HFFc6 (cell line): Measurements from ENCODE around the gene ZFAND6. TPM values are rescaled to one million over a fixed set of nuclear protein-coding genes. Genes with fewer than 3 reads are reported as not detected.
A peak's percentile ranks its signal among the peaks of the same experiment; 100 is the strongest.
"Not testable (repeated sequence)": the region's sequence is repeated elsewhere in the genome, so short reads cannot be mapped to it uniquely, and the experiment has no call there.

Source experiments
- DNase-seq: peaks from one replicate; pipeline ENCODE4 v3.0.0-alpha.2; 2018
- H3K27ac Mint-ChIP-seq: 2 replicates; pipeline ENCODE4 v1.8.0; 2020; ENCODE audit warnings: mild to moderate bottlenecking, mixed read lengths
- H3K27me3 Mint-ChIP-seq: 2 replicates; pipeline ENCODE4 v1.8.0; 2021; ENCODE audit warnings: mild to moderate bottlenecking, moderate library complexity, mixed read lengths; ENCODE audit not compliant: insufficient read depth
- H3K36me3 Mint-ChIP-seq: 2 replicates; pipeline ENCODE4 v1.8.0; 2021; ENCODE audit warnings: low read depth, mixed read lengths
- H3K4me1 Mint-ChIP-seq: 2 replicates; pipeline ENCODE4 v1.8.0; 2020; ENCODE audit warnings: low read depth, mixed read lengths
- H3K4me3 Mint-ChIP-seq: 2 replicates; pipeline ENCODE4 v1.8.0; 2020; ENCODE audit warnings: mild to moderate bottlenecking, moderate library complexity, mixed read lengths
- H3K9me3 Mint-ChIP-seq: 2 replicates; pipeline ENCODE4 v1.8.0; 2020; ENCODE audit warnings: mild to moderate bottlenecking, mixed read lengths
- total RNA-seq, 6 experiments: library from RNA; stranded (reverse); fragmentation: NEBNext Ultra II Directional; extraction: Animal tissue kit (Norgen Biotek cat#: 25700); gene quantifications; 2 replicates in 1 of 6; 3 replicates in 5 of 6; pipeline ENCODE4 v1.2.3, GENCODE V29; 2021
- TF ChIP-seq, protein P1 (sequence below): fragments of 200-600 bp; sonication (generic); IDR thresholded peaks from 2 replicates; pipeline ENCODE4 v1.5.0; 2021; ENCODE audit warnings: antibody characterized with exemption, mild to moderate bottlenecking

Gene ZFAND6
- total RNA-seq, 6 experiments from 2014 or later, result 49.0 to 62.6 (median 57.6) TPM

DNA sequence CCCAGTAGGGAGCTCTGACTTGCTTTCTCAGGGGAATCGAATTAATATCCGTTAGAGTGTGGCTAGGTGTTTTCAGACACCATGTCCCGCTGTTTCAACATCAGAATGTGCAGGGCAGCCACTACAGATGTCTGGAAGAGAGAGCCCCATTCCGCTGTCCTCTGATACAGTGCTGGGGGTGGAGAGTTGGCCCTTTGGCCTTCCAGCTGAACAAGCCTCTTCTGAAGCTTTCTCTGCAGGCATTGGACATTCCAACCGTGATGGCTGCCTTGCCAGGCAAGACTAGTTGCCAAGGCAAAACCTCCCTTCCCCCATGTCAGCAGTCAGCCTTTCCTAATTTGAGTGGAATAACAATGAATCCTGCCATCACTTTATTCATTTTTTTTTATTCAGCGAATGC, 94.9 kb downstream of the ZFAND6 start:
- Mint-ChIP-seq H3K36me3 (peaks cover 19% of the 10 kb centered on the region), H3K4me1 (peaks cover 39% of the 10 kb centered on the region), H3K27ac (peak overlapping the region; percentile 93; the same call in 1 of the 2 replicates), H3K4me3 (peak overlapping the region; percentile 94), H3K9me3 (no peaks in the 10 kb centered on the region), H3K27me3 (0 out of 2 replicates have a peak, but pooled peaks cover 2% of the 10 kb centered on the region)
- DNase-seq, result no peak
- TF ChIP-seq, protein P1, sequence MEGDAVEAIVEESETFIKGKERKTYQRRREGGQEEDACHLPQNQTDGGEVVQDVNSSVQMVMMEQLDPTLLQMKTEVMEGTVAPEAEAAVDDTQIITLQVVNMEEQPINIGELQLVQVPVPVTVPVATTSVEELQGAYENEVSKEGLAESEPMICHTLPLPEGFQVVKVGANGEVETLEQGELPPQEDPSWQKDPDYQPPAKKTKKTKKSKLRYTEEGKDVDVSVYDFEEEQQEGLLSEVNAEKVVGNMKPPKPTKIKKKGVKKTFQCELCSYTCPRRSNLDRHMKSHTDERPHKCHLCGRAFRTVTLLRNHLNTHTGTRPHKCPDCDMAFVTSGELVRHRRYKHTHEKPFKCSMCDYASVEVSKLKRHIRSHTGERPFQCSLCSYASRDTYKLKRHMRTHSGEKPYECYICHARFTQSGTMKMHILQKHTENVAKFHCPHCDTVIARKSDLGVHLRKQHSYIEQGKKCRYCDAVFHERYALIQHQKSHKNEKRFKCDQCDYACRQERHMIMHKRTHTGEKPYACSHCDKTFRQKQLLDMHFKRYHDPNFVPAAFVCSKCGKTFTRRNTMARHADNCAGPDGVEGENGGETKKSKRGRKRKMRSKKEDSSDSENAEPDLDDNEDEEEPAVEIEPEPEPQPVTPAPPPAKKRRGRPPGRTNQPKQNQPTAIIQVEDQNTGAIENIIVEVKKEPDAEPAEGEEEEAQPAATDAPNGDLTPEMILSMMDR, result no peak

DNA sequence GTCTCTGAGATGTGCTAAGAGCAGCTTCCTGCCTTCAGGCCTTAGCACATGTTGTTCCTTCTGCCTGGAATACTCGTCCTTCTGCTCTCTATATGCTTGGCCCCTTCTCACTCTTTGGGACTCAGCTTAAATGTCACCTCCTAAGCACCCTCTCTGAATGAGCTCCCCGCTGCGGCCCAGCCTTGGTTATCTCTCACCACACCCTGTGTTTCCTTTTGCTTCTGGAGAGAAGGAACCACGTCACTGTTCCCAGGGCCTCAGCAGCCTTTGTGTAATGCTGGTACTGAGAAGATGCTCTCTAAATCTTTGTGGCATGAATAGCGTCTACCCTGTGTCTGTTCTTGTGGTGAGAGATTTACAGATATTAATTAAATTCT, 95.5 kb downstream of the ZFAND6 start:
- Mint-ChIP-seq H3K36me3 (peaks cover 24% of the 10 kb centered on the region), H3K4me1 (peaks cover 46% of the 10 kb centered on the region), H3K9me3 (no peaks in the 10 kb centered on the region), H3K27ac (peak overlapping the region; percentile 47; the same call in 1 of the 2 replicates), H3K4me3 (peak overlapping the region; percentile 94), H3K27me3 (0 out of 2 replicates have a peak, but pooled peaks cover 2% of the 10 kb centered on the region)
- no peak for DNase-seq
- TF ChIP-seq, protein P1, result no peak

DNA sequence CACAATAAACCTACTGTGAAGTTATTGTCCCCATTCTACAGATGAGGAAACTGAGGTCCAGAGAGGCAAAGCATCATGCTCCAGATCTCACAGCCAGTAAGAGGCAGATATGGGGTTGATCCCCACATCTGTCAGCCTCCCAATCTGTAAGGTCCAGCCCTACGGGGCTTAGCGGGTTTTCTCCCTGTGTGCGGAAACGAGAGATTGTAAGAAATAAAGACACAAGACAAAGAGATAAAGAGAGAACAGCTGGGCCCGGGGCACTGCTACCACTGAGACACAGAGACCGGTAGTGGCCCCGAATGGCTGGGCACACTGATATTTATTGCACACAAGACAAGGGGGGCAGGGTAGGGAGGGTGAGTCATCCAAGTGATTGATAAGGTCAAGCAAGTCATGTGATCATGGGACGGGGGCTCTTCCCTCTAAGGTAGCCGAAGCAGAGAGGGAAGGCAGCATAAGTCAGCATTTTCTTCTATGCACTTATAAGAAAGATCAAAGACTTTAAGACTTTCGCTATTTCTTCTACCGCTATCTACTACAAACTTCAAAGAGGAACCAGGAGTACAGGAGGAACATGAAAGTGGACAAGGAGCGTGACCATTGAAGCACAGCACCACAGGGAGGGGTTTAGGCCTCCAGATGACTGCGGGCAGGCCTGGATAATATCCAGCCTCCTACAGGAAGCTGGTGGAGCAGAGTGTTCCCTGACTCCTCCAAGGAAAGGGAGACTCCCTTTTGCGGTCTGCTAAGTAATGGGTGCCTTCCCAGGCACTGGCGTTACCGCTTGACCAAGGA, 96.1 kb downstream of the ZFAND6 start:
- H3K4me3 Mint-ChIP-seq, DNase-seq, H3K9me3 Mint-ChIP-seq, H3K27me3 Mint-ChIP-seq, H3K27ac Mint-ChIP-seq: not testable (repeated sequence)
- H3K4me1 Mint-ChIP-seq, result peaks cover 52% of the 10 kb centered on the region
- peaks cover 29% of the 10 kb centered on the region for H3K36me3 Mint-ChIP-seq

DNA sequence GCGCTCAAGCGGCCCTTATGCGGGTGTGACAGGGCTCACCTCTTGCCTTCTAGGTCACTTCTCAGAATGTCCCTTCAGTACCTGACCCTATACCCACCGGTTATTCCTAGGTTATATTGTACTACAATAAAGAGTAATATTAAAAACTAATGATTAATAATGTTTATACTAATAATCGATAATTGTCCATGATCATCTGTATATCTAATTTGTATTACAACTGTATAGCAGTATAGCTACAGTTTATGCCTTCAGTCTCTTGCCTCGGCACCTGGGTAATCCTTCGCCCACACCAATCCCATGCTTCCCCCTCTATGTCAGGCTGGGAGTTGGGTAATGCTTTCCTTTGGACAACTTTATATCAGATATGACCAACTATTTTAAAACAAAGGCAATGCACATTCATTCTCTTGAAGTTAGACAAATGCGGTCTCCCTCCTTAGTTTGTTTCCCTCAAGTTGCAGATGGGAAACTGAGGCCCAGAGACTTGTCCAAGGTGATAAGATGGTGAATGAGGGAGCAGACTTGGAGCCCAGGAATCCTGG, 96.8 kb downstream of the ZFAND6 start:
- H3K9me3 Mint-ChIP-seq, result no peaks in the 10 kb centered on the region
- peaks cover 58% of the 10 kb centered on the region for H3K4me1 Mint-ChIP-seq
- TF ChIP-seq, protein P1, result no peak
- H3K4me3 Mint-ChIP-seq, result no peak overlapping the region
- H3K36me3 Mint-ChIP-seq, result peaks cover 31% of the 10 kb centered on the region
- H3K27me3 Mint-ChIP-seq, result 0 out of 2 replicates have a peak, but pooled peaks cover 2% of the 10 kb centered on the region
- no peak overlapping the region for H3K27ac Mint-ChIP-seq
- no peak for DNase-seq

DNA sequence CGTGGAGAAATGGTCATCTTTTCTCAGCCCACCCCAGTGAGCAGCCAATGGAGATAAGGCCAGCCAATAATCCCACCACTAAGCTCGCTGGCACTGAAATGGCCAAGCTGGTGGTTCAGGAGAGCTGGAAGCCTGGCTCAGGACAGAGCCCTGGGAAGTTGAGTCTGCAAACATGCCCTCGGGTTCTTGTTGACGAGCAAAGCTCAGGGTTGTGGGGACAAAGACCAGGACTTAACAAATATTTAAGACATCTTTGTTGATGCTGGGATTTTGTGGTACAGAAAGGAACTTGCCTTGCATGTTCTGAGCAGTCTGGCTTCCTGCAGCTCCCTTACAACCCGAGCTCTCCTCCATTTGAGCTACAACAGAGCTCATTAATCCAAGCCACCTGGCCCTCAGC, 97.7 kb downstream of the ZFAND6 start:
- Mint-ChIP-seq H3K9me3 (no peaks in the 10 kb centered on the region), H3K4me3 (no peak overlapping the region), H3K4me1 (peaks cover 55% of the 10 kb centered on the region), H3K27me3 (0 out of 2 replicates have a peak, but pooled peaks cover 2% of the 10 kb centered on the region), H3K27ac (no peak overlapping the region), H3K36me3 (peaks cover 41% of the 10 kb centered on the region)
- TF ChIP-seq, protein P1, result no peak
- no peak for DNase-seq

DNA sequence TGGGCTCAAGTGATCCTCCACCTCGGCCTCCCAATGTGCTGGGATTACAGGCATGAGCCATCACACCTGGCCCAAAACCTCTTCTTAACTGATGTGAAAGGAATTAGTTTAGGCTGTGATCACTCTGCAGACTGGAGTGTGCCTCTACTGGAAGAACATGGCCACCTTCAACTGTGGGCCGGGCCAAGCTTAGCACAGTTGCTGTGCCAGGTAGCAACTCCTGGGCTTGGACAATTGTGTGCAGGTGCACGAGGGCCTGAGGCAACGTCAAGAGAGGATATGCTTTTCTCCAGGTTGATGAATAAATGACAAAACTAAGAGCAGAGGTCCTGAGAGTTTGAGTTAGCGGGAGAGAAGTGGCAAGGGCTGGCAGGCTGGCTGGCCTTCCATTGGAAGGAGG, 99.8 kb downstream of the ZFAND6 start:
- H3K27me3 Mint-ChIP-seq, result 0 out of 2 replicates have a peak, but pooled peaks cover 2% of the 10 kb centered on the region
- H3K4me3 Mint-ChIP-seq, result no peak overlapping the region
- peaks cover 42% of the 10 kb centered on the region for H3K4me1 Mint-ChIP-seq
- TF ChIP-seq, protein P1, result no peak
- no peaks in the 10 kb centered on the region for H3K9me3 Mint-ChIP-seq
- no peak for DNase-seq
- peaks cover 61% of the 10 kb centered on the region for H3K36me3 Mint-ChIP-seq
- H3K27ac Mint-ChIP-seq, result peak overlapping the region; percentile 96
